Endothelial cell of umbilical vein (primary cell): ENCODE data around the gene PLA2G4B. TPM values are rescaled to one million over a fixed set of nuclear protein-coding genes. Genes with fewer than 3 reads are reported as not detected.

Experiments used
- BruUV-seq: library from RNA; stranded (reverse); fragments of 400-500 nt; replicated peaks from 2 replicates; lab custom pipeline; 2021; lab: Mats Ljungman, UMichigan
- CTCF ChIA-PET: fragments of 300-600, 350-600 bp; sonication (Branson Sonifier 250); formaldehyde crosslinking; loops from one replicate; lab custom pipeline; 2021; ENCODE audit warnings: antibody characterized with exemption, inconsistent platforms; lab: Charles Lee
- POLR2A ChIA-PET: fragments of 300-600, 350-600 bp; sonication (Branson Sonifier 250); formaldehyde crosslinking; loops from one replicate; lab custom pipeline; 2021; ENCODE audit warnings: antibody characterized with exemption, inconsistent platforms; lab: Charles Lee
- DNase-seq: peaks from one replicate; pipeline ENCODE4 v3.0.0-alpha.2; 2011; ENCODE audit warnings: low read depth, low spot score
- FAIRE-seq: peaks from 2 replicates; lab custom pipeline; 2011; peaks lifted over from hg19 to GRCh38; lab: Jason Lieb, UNC
- H2AFZ ChIP-seq: 2 replicates; pipeline ENCODE4 v1.6.0; 2012; ENCODE audit warnings: low read depth, low read length, control low read depth, inconsistent platforms
- H3K27ac ChIP-seq: 2 replicates; pipeline ENCODE4 v1.5.1; 2011; ENCODE audit warnings: low read depth, mild to moderate bottlenecking, control low read depth, low read length, moderate library complexity; ENCODE audit not compliant: insufficient read depth
- H3K27me3 ChIP-seq, 2 experiments: 2 replicates each; pipeline versions ENCODE4 v1.6.0 to v1.6.1; 2011; ENCODE audit warnings: low read length in 2 of 2, mixed read lengths in 1 of 2; ENCODE audit not compliant: control insufficient read depth in 2 of 2, insufficient read depth in 2 of 2
- H3K36me3 ChIP-seq, 2 experiments: 2 replicates in 1 of 2; 3 replicates in 1 of 2; pipeline ENCODE4 v1.5.1; 2011; ENCODE audit warnings: low read length in 2 of 2, mild to moderate bottlenecking in 1 of 2, moderate library complexity in 1 of 2; ENCODE audit not compliant: control insufficient read depth in 2 of 2, insufficient read depth in 2 of 2; ENCODE audit errors: extremely low read depth in 1 of 2
- H3K4me1 ChIP-seq: 3 replicates; pipeline ENCODE4 v1.5.1; 2011; ENCODE audit warnings: mild to moderate bottlenecking, low read length; ENCODE audit not compliant: control insufficient read depth, insufficient read depth; ENCODE audit errors: extremely low read depth
- H3K4me2 ChIP-seq: 2 replicates; pipeline ENCODE4 v1.6.1; 2011; ENCODE audit warnings: low read length, control low read depth, mixed read lengths; ENCODE audit not compliant: insufficient read depth
- H3K4me3 ChIP-seq, 3 experiments: fragments of 200-600 bp in 1 of 3; sonication (generic), shearing (Covaris generic) in 1 of 3; replicated peaks in 1 of 3; 2 replicates each; pipeline ENCODE4 v1.5.1; 2011 to 2016; ENCODE audit warnings: control low read depth in 3 of 3, low read length in 3 of 3, mild to moderate bottlenecking in 2 of 3, inconsistent platforms in 1 of 3, low read depth in 1 of 3, moderate library complexity in 1 of 3; ENCODE audit not compliant: insufficient read depth in 1 of 3
- H3K79me2 ChIP-seq: 2 replicates; pipeline ENCODE4 v1.6.0; 2012; ENCODE audit warnings: low read length, inconsistent platforms; ENCODE audit not compliant: control insufficient read depth, insufficient read depth
- H3K9ac ChIP-seq: replicated peaks from 2 replicates; pipeline ENCODE3; 2011; ENCODE audit warnings: low read length, control low read depth; ENCODE audit not compliant: insufficient read depth; ENCODE audit errors: extremely low read depth
- H3K9me1 ChIP-seq: replicated peaks from 3 replicates; pipeline ENCODE4 v1.6.0; 2011; ENCODE audit warnings: mild to moderate bottlenecking, low read length; ENCODE audit not compliant: control insufficient read depth, insufficient read depth; ENCODE audit errors: extremely low read depth
- H3K9me3 ChIP-seq: replicated peaks from 2 replicates; pipeline ENCODE4 v1.5.1; 2012; ENCODE audit warnings: low read length, inconsistent platforms; ENCODE audit not compliant: control insufficient read depth, insufficient read depth
- H4K20me1 ChIP-seq: replicated peaks from 2 replicates; pipeline ENCODE3; 2011; ENCODE audit warnings: mild to moderate bottlenecking, low read length; ENCODE audit not compliant: control insufficient read depth, insufficient read depth; ENCODE audit errors: extremely low read depth
- CTCF ChIP-seq, 2 donors: IDR thresholded peaks; 1 replicate in 1 of 2; 2 replicates in 1 of 2; pipeline ENCODE4 v1.5.1; 2011; ENCODE audit warnings: low read length in 2 of 2, mild to moderate bottlenecking in 2 of 2, moderate library complexity in 2 of 2, control low read depth in 1 of 2, inconsistent platforms in 1 of 2, low read depth in 1 of 2; ENCODE audit not compliant: insufficient read depth in 1 of 2; ENCODE audit errors: extremely low read depth in 1 of 2
- EZH2 ChIP-seq: IDR thresholded peaks from 2 replicates; pipeline ENCODE4 v1.6.1; 2012; ENCODE audit warnings: borderline replicate concordance, low read depth, mild to moderate bottlenecking, moderate library complexity, low read length, inconsistent platforms; ENCODE audit not compliant: severe bottlenecking
- FOS ChIP-seq: IDR thresholded peaks from 2 replicates; pipeline ENCODE4 v1.6.1; 2011; ENCODE audit warnings: mild to moderate bottlenecking, low read length, moderate library complexity, borderline replicate concordance; ENCODE audit not compliant: insufficient read depth
- GATA2 ChIP-seq: IDR thresholded peaks from 2 replicates; pipeline ENCODE4 v1.7.0; 2011; ENCODE audit warnings: low read depth, mild to moderate bottlenecking, moderate library complexity, mixed read lengths, low read length; ENCODE audit not compliant: insufficient read length, insufficient read depth
- JUN ChIP-seq: IDR thresholded peaks from 2 replicates; pipeline ENCODE4 v1.6.1; 2011; ENCODE audit warnings: borderline replicate concordance, low read depth; ENCODE audit not compliant: insufficient read length, insufficient read depth
- MAX ChIP-seq: IDR thresholded peaks from 2 replicates; pipeline ENCODE4 v1.6.1; 2011; ENCODE audit not compliant: insufficient read depth, insufficient read length
- MYC ChIP-seq: IDR thresholded peaks from one replicate; pipeline ENCODE4 v1.6.1; 2011; ENCODE audit warnings: mild to moderate bottlenecking, low read depth, low read length
- POLR2A ChIP-seq: IDR thresholded peaks from 2 replicates; pipeline ENCODE4 v1.6.1; 2012; ENCODE audit warnings: low read depth, mild to moderate bottlenecking, control low read depth, low read length
- POLR2AphosphoS5 ChIP-seq: IDR thresholded peaks from 2 replicates; pipeline ENCODE4 v1.6.1; 2012; ENCODE audit warnings: low read depth, mild to moderate bottlenecking, control low read depth, low read length, moderate library complexity; ENCODE audit not compliant: insufficient read depth
- dilution Hi-C: fragments of 300-500 bp; cut with MboI; formaldehyde crosslinking; loops from one replicate; pipeline ENCODE4 v1.15.0; 2019; ENCODE audit warnings: low sequenced_read_pairs; ENCODE audit not compliant: extremely low pct_ligation_motif_present
- intact Hi-C: fragments of 100-400 bp; cut with micrococcal nuclease; formaldehyde crosslinking; loops from one replicate; pipeline ENCODE4 v1.10.0; 2022
- polyA plus RNA-seq, 4 experiments: library from polyadenylated mRNA; depleted of rRNA in 3 of 4; stranded (reverse) in 3 of 4; unstranded in 1 of 4; fragments of >200 nt; gene quantifications; 2 replicates each; pipeline versions ENCODE4 v1.2.1 to v1.2.3, GENCODE V29; 2011 to 2012; ENCODE audit warnings: missing spikeins in 1 of 4
- total RNA-seq: library from RNA; stranded (reverse); gene quantifications from 2 replicates; pipeline ENCODE4 v1.2.3, GENCODE V29; 2021

PLA2G4B gene
- total and polyA plus RNA-seq, 2 donors (not counting 3 experiments of a cell fraction or from before 2014, with no cell fraction given), result 4.0 to 7.9 TPM

GRCh38 chr15:41832875-41833274, 5.8 kb upstream of the PLA2G4B start:
- POLR2A ChIA-PET, result no interaction called here
- no peak for FAIRE-seq
- H3K9me3 ChIP-seq, result no peaks in the 10 kb centered on the region

More at GRCh38 chr15:41832875-41833274, 5.8 kb upstream of the PLA2G4B start:
- Histone ChIP-seq H3K9ac (no peak overlapping the region), H3K79me2 (no peaks in the 10 kb centered on the region), H3K4me3 (no peak overlapping the region), H3K36me3 (peaks cover 0 to 6% of the 10 kb centered on the region in 2 experiments), H3K9me1 (no peaks in the 10 kb centered on the region), H3K4me2 (no peak overlapping the region), H4K20me1 (no peaks in the 10 kb centered on the region), H2AFZ (no peak overlapping the region), H3K27ac (no peak overlapping the region), H3K27me3 (no peaks in the 10 kb centered on the region), H3K4me1 (peaks cover 7% of the 10 kb centered on the region)
- DNase-seq, result no peak
- no peak for TF ChIP-seq POLR2A
- no peak for TF ChIP-seq GATA2
- no peak for TF ChIP-seq CTCF (IDR thresholded peaks at IDR 0.05; ENCODE audit: extremely low read depth in 1 of 2, insufficient read depth in 1 of 2, low read depth in 1 of 2, low read length in 2 of 2)
- TF ChIP-seq JUN, result no peak
- no peak for TF ChIP-seq POLR2AphosphoS5
- no peak for TF ChIP-seq MYC
- no peak for TF ChIP-seq FOS
- TF ChIP-seq MAX, result no peak
- no peak for TF ChIP-seq EZH2
- intact Hi-C loops (no loop called here), dilution Hi-C loops (no loop called here)
- CTCF ChIA-PET, result no interaction called here
- BruUV-seq, result no TSS peak
